NCI-H2107 (cell line): ENCODE measurements around the gene COL24A1.
"Not testable (repeated sequence)": the region's sequence is repeated elsewhere in the genome, so short reads cannot be mapped to it uniquely, and the experiment has no call there.

ENCODE experiments used
- DNase-seq: peaks from one replicate; lab custom pipeline; 2025; lab: John Stamatoyannopoulos, UW

The COL24A1 gene

DNA sequence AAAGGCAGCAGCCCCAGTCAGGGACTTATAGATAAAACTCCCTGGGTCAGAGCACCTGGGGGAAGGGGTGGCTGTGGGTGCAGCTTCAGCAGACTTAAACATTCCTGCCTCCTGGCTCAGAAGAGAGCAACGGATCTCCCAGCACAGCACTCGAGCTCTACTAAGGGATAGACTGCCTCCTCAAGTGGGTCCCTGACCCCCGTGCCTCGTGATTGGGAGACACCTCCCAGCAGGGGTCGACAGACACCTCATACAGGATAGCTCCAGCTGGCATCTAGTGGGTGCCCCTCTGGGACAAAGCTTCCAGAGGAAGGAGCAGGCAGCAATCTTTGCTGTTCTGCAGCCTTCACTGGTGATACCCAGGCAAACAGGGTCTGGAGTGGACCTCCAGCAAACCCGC lies 84.1 kb downstream of the COL24A1 start:
- DNase-seq = not testable (repeated sequence)

DNA sequence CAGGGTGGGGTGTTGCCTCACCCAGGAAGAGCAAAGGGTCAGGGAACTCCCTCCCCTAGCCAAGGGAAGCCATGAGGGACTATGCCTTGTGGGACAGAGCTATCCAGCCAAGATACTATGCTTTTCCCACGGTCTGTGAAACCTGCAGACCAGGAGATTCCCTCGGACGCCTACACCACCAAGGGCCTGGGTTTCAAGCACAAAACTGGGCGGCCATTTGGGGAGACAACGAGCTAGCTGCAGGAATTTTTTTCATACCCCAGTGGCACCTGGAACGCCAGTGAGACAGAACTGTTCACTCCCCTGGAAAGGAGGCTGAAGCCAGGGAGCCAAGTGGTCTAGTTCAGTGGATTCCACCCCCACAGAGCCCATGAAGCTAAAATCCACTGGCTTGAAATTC lies 84.7 kb downstream of the COL24A1 start:
- not testable (repeated sequence) for DNase-seq

DNA sequence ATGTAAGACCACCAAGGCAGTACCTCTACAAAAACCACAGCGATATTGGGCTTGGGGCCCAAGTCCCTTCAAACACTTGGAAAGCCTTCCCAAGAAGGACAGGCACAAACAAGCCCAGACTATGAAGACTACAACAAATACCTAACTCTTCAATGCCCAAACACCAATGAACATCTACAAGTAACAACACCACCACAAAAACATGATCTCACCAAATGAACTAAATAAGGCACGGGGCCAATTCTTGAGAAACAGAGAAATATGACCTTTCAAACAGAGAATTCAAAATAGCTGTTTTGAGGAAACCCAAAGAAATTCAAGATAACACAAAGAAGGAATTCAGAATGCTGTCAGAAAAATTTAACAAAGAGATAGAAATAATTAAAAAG lies 86.8 kb downstream of the COL24A1 start:
- no peak for DNase-seq

DNA sequence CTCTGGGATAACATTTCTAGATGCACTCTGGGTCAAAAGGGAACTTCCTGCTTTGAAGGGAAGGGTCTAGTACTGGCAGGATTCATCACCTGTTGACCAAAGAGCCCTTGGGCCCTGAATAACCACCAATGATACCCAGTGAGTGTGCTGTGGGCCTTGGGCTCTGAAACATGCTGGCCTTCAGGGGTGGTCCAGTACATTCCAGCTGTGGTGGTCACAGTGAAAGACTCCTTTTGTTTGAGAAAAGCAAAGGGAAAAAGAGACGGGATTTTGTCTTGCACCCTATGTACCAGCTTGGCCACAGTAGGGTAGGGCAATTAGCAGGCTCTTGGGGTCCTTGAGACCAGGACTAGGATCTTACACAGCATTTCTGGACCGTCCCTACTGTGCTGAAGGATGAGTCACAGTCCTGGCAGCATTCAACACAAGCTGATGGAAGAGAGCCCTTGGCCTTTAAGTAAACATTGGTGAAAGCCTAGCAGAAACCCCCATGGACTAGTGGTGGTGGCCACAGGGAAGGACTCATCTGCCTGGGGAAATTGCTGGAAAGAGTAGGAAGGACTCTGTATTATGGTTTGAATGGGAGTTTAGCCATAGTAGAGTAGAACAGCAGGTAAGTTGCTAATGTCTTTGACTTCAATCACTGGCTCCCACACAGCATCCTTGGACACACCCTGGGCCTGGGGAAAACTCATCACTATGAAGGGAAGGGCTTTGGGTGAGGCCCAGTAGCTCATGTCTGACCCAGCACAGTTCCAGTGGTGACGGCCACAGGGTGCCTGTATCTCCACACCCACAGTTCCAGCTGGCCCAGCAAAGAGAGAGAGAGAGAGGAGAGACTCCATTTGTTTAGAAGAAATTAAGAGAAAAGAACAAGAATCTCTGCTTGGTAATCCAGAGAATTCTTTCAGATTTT lies 87.5 kb downstream of the COL24A1 start:
- DNase-seq = no peak

DNA sequence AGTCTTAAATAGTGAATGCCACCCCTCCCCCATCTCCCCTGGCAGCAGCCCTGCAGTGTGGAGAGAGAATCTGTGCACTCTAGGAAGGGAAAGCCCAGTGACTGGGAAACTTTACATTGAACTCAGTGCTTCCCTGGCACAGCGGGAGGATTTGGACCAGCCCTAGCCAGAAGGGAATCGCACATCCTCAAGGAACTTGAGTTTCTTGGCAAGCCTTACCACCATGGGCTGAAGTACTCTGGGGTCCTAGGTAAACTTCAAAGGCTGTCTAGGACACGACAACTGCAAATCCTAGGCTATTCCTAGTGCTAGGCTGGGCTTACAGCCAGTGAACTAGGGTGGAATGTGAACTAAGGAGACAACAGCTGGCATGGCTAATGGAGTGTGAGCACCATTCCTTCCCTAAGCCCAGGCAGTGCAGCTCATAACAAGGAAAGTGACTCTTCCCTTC lies 88.3 kb downstream of the COL24A1 start:
- no peak for DNase-seq

DNA sequence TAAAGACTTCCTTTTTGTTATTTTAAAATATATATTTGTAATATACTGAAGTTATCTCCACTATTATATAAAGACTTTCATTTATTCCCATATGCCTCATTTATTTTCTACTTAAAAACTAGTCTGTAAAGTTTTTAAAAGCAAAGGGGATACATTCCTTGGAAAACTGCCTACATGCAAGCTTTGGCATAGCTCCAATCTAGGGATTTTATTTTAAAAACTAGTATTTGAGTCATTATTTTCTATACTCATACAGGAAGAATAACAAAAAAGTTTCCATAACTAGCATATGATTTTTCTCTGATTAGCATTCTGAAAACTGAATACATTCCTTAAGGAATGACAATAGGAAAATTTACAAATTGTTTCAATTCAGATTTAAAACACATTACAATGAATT lies 88.9 kb downstream of the COL24A1 start:
- no peak for DNase-seq

DNA sequence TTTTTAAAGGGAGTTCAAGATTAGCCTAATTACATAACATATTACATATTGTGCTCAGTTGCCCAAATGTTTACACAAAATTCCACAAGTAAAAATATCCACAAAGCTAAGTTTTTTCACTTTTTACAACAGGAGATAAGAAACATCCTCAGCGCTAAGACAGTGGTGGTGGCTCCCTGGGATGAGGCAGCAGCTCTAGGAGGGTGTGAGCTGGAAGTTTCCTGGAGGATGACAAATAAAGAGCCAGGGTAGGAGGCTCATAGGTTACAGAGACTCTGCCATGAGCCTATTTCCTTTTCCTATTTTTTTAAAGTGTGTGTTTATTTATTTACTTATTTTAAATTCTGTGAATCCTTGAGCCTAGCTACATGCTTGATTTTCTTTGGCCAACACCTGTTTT lies 91.7 kb downstream of the COL24A1 start:
- DNase-seq = no peak

DNA sequence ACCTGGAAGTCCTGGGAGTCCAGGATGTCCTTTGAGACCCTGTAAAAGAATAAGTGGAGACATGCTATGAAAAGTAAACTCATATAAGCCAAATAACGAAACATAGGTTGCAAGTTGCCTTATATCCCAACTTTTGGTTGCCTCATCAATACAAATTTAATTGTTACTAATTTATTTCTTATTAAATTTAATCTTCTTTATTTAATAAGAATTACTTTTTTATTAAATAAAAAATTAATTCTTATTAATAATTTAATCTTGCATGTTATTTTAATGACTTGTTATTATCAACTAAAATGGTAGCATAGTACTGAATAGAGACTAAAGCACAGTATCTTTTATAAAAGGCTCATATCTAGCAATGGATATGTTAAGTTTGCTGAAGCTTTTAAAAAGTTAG lies 92.9 kb downstream of the COL24A1 start:
- DNase-seq = no peak

DNA sequence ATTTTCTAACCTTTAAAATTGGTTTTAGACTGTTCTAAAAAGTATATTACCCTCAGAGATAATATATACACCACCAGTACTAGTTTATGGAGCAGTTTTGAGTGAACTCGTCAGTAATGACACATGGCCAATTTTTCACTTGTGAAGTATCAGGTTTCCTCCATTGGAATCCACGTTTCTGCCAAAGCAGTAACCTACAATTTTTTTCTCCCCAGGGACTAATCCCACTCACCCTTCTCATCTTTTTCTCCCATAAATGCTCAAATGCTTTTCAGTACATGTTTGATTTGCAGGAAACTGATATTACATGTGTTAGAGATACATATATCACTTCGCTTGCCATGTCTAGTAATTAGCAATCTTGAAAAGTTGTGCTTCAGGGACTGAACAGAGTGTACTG lies 94.1 kb downstream of the COL24A1 start:
- DNase-seq = no peak

DNA sequence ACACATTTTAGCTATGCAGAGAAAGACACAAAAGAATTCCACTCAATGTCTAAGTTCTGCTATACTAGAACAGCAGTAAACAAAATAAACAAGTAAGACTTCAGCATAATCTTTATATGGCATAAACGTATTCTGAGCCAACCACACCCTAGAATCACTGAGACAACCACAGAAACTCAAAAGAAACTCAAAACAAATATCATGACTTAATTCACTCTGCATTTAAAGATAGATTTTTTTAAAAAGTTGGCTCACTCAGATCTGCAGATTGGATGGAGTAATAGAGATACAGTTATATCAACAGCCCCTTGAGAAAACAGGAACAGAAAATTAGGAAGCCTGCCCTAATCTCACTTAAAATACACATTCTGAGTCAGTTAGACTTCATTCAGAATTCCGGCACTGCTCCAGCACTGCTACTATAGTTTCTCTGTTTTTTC lies 95.0 kb downstream of the COL24A1 start:
- no peak for DNase-seq

DNA sequence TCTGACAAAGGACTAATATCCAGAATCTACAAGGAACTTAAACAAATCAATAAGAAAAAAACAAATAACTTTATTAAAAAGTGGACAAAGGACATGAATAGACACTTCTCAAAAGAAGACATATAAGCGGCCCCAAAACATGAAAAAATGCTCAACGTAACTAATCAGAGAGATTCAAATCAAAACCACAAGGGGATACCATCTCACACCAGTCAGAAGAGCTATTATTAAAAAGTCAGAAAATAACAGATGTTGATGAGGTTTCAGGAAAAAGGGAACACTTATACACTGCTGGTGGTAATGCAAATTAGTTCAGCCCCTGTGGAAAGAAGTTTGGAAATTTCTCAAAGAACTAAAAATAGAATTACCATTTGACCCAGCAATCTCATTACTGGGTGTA lies 102.2 kb downstream of the COL24A1 start:
- no peak for DNase-seq

DNA sequence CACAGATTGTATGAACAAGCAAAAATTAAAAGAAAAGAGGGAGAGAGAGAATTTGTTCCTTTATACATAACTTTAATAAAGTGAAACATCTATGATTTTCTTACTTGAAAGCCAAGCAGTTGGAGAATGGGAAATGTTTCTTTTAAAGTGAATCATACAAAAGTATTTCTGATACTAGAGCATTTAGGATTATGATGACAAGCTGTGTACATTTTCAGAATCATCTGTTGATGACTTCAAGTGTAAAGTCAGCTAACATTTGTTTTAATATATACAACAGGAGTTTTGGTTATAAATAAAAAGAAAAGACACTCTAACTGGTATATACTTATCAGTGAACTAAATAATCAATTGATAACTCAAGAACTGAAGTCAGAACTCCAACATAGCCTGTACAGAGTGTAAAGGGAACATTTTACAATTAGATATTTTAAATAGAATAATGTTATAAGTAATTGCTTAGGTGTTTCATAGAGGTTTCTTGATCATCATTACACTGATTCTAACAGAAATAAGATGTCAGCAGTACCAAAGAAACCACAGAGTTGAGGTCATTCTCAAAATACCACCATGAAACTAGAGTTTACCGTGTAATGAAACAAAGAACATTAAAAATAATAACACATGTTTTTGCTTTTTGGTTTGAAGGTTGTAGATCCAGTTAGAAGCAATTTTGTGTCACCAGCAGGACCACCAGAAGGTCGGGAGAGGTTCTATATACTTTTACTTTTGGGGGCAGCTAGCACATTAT lies 103.4 kb downstream of the COL24A1 start:
- no peak for DNase-seq

DNA sequence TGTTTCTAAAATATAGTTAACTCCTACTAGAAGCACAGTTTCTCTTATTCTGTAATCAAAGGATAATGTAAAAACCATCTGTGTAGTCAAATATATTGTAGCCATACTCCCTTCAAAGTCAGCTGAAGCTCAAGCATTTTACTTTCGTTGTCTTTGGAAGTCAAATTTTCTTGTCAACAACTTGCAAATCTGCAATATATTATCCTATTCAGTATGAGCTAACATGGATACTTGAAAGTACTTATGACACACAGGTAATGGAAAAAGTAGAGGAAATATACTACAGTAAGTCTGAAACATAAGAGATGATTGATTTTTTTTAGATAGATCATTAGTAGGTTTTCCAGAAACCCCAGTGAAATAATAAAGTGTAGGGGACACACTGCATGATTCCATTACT lies 121.5 kb downstream of the COL24A1 start:
- no peak for DNase-seq

DNA sequence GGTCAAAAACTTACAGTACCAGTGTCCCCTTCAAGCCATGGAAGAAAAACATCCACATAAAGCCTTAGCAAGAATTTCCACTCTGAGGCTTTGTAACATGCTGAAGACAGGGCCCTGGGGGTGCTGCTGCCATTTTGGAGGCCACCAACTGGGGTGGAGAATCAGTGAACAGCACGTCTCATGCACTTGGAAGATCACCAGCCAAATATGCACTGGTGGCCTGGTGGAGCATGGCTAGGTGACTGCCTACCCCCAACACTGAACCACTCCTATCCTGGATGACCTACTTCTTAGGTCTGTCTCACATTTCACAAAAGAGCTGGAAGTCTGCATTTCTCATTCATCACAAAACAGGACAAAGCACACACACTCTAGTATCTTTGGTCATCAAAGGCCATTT lies 126.4 kb downstream of the COL24A1 start:
- no peak for DNase-seq

DNA sequence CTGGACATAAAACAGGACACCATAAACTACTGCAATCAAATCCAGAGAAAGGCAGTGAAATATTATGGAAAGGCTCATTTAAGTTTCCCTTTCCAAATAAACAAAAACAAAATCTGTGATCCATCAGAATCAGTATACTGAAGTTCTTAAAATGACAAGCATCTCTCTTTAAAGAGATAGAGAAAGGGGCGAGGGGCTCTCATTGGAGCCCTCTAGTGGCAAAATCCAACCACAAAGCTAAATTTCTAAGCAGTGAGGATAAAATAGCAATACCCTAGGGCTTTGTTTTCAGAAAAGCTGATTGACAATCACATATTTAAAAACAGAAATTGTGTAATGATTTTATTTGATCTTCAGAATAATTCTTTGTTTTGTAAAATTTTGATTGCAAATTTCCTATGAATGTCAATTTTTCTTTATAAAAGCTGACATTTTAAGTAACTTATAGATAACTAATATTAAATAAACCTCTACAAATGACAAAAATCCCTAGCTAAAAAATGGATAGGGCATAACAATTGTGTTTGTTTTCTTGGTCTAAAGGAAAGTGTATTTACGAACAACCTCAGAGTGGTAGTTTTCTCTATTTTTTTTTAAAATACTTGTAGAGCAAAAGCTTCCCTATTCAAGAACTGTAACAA lies 138.2 kb downstream of the COL24A1 start:
- DNase-seq = no peak

DNA sequence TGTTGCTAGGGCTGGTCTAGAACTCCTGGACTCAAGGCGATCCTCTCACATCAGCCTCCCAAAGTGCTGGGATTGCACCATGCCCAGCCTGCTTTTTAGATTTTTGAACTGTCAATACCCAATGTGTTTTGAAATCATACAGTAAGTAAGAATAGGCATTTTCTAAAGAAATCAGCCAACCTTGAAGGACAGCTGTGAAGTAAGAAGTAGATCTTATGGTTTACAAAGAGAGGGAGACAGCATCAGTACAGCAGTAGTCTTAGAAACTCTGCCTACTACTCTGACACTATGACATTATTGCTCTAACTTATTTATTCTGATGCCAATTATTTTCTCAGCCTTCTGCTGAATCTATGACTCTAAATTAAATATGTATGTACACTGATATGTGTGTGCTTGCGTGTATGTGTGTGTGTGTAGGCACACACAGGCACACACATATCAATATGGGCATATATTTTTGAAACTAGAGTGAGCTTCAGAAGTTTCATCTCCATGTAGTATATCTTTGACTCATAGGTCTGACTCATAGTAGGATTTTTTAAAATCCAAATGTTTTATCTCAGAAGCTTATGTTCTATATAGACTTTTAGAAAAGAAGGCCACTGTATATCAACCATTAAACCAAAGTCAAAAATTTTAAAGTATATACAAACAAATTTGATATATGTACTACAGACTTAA lies 140.4 kb downstream of the COL24A1 start:
- DNase-seq = no peak

DNA sequence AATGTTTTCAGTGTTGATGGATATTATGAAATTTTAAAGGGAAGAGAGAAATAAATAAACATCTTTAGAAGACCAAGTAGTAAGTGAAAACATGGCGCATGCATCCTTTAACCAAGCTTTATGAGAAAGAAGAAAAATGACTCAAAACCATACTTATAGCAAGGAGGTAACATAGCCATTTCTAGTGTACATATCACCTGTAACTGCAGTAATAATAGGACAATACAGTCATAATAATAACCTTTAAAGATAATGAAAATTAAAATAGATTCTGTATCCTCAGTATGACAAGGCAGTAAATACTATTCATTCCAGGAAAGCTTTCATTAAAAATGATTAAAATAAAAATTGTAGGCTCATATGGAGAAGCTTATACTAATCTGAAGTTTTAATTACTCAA lies 141.2 kb downstream of the COL24A1 start:
- no peak for DNase-seq

DNA sequence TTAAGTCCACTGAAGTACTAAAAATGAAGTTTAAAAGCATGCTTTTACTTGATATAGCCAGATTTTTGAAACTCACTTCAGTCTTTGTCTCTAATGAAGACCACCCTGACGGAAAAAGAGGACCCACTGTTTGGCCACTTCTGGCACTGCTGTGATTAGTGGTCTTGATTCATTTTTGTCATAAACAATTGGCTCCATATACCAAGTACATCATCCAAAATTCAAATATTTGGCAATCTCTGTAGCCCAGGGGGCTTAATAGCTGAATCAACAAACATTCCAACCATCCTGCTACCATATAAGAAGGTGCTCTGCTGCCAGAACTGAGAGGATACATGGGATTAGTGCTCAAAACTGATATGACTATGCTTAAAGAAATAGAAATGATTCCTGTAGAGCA lies 156.0 kb downstream of the COL24A1 start:
- DNase-seq = no peak

DNA sequence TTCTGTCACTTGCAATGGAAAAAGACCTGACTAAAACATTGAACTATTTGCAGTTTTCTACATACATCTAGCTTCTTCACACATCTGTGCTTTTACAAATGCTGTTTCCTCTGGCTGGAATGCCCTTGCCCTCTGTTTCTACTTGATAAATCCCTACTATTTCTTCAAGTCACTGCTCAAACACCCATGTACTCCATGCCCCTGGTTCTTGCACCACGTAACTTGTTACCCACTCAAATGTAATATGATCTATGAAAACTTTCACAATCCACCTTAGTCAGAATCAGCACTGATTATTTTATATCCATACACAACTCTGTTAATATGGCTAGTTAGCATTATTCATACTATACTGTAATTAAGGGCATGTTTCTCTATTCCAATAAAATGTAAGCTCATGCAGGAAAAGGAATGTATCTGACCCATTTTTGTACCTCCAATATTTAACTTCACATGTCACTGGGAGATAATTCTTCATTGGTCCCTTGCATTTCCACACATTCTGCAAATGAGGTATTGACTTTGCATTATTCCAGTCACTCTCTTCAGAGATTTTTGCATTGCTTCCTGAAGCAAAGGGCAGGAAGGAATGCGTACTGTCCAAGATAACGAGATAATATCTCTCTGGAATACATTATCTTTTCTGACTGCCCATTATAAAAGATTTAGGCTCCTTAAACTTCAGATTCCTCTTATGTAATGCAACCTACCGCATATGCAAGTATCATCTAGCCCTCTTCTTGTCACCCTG lies 158.3 kb downstream of the COL24A1 start:
- no peak for DNase-seq

DNA sequence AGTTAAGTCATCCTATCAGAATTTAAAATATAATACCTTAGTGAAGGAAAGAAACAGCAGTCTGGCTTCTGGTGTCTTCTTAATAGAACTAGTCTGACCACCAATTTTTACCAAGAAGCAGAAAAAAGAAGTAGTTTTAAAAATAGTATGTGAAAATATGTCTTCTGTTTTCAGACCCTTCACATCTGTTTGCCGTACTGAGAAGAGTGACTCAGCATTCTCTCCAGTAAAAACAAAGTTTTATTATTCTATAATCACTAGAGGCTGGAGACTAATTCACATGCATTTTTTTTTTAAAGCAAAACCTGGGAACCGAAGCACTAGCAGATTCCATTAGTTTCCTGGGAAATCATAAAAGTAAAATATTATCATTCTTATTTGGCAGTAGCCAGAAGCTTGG lies 163.8 kb downstream of the COL24A1 start:
- no peak for DNase-seq

DNA sequence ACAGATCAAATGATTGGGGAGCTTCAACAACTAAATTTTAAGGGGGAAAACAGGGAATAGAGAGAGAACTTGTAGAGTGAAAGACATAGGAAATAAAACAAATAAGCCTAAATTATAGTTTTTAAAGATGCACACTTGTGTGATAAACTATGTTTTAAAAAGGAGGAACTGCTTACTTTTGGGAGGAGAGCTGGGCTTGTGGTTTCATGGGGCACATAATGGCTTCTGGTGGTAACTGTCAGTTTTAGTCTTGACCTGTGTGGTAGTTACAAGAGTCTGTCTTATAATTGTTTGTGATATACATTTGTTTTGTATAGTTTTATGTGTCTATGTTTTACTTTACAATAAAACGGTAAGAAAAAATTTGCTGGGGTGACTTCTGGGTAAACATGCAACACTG lies 165.3 kb downstream of the COL24A1 start:
- DNase-seq = no peak
